Gastroesophageal sphincter (tissue), 3 donors: ENCODE results near the gene APOBEC2.

ENCODE experiments used
- POLR2A ChIP-seq, 2 donors: fragments of 450-650 bp; IDR thresholded peaks; one replicate each; pipeline ENCODE4 v1.6.1; 2017; ENCODE audit warnings: antibody characterized with exemption in 2 of 2, mild to moderate bottlenecking in 2 of 2, moderate library complexity in 1 of 2
- POLR2AphosphoS5 ChIP-seq: sonication (generic); formaldehyde crosslinking; IDR thresholded peaks from one replicate; pipeline ENCODE4 v1.6.1; 2017; ENCODE audit warnings: antibody characterized with exemption
- TF ChIP-seq, protein P1 (sequence below), 4 experiments: fragments of 200-600 bp in 2 of 4; fragments of 450-650 bp in 2 of 4; sonication (generic) in 1 of 4; IDR thresholded peaks; one replicate each; pipeline ENCODE4 v1.5.1; 2017 to 2019; ENCODE audit warnings: antibody characterized with exemption in 4 of 4, mild to moderate bottlenecking in 2 of 4, moderate library complexity in 2 of 4

DNA sequence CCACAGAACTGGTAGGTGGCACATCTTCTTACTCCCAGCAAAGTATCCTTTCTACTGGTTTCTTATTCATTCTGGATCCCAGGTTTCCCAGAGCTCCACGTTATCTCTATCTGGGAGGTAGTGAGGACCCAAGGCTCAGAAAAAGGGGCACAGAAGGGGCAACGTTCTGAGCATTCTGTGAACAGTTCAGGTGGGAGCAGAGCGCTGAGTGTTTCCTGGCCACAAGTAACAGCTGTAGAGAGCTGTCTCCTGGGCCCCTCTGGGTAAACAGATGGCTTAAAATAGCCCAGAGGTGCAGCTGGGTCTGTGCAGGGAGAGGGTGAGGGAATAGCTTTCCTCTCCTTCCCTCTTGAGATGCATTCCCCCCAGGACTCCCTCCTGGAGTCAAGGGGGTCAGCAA, 2.1 kb downstream of the APOBEC2 start:
- TF ChIP-seq POLR2A (IDR thresholded peaks at IDR 0.05) (no peak), POLR2AphosphoS5 (no peak)
- TF ChIP-seq, protein P1, sequence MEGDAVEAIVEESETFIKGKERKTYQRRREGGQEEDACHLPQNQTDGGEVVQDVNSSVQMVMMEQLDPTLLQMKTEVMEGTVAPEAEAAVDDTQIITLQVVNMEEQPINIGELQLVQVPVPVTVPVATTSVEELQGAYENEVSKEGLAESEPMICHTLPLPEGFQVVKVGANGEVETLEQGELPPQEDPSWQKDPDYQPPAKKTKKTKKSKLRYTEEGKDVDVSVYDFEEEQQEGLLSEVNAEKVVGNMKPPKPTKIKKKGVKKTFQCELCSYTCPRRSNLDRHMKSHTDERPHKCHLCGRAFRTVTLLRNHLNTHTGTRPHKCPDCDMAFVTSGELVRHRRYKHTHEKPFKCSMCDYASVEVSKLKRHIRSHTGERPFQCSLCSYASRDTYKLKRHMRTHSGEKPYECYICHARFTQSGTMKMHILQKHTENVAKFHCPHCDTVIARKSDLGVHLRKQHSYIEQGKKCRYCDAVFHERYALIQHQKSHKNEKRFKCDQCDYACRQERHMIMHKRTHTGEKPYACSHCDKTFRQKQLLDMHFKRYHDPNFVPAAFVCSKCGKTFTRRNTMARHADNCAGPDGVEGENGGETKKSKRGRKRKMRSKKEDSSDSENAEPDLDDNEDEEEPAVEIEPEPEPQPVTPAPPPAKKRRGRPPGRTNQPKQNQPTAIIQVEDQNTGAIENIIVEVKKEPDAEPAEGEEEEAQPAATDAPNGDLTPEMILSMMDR (IDR thresholded peaks at IDR 0.05), result no peak
